HCT116 (cell line): ENCODE data around the gene RIN3. TPM values are rescaled to one million over a fixed set of nuclear protein-coding genes. Genes with fewer than 3 reads are reported as not detected.

Source experiments
- ATAC-seq: fragments of 200-7000 bp; cut with Tn5 transposase; 2 replicates; pipeline ENCODE4 v1.9.1; 2020; ENCODE audit warnings: mild to moderate bottlenecking, moderate library complexity
- BruUV-seq: library from RNA; stranded (reverse); fragments of 400-500 nt; replicated peaks from 2 replicates; lab custom pipeline; 2021; lab: Mats Ljungman, UMichigan
- CTCF ChIA-PET: fragments of 300-600 bp; sonication (Branson Sonifier 250); formaldehyde crosslinking; loops from one replicate; lab custom pipeline; 2021; ENCODE audit warnings: antibody characterized with exemption; lab: Charles Lee
- POLR2A ChIA-PET: fragments of 300-600, 350-600 bp; sonication (Branson Sonifier 250); formaldehyde crosslinking; loops from one replicate; lab custom pipeline; 2021; ENCODE audit warnings: antibody characterized with exemption; lab: Charles Lee
- RAD21 ChIA-PET, 2 experiments: fragments of 300-600 bp; sonication (Branson Sonifier 250); formaldehyde crosslinking; loops; one replicate each; lab custom pipeline; 2023; ENCODE audit warnings: low total read pairs in 2 of 2; ENCODE audit not compliant: uncharacterized antibody in 2 of 2, unreplicated experiment in 2 of 2, low non-redundant PET in 1 of 2; lab: Charles Lee
- DNase-seq: peaks from one replicate; pipeline ENCODE4 v3.0.0-alpha.2; 2010; ENCODE audit warnings: low read depth, low spot score
- H2AFZ ChIP-seq: fragments of 200-600 bp; shearing (Covaris generic), sonication (generic); 2 replicates; pipeline ENCODE4 v1.6.1; 2017; ENCODE audit warnings: low read depth, mixed run types, mixed read lengths, antibody characterized with exemption, low read length; ENCODE audit not compliant: poor library complexity, severe bottlenecking
- H3K27ac ChIP-seq: 2 replicates; pipeline ENCODE4 v1.5.1; 2012; ENCODE audit warnings: low read depth, low read length
- H3K27me3 ChIP-seq: fragments of 200-600 bp; sonication (generic); 2 replicates; pipeline ENCODE4 v1.6.1; 2016; ENCODE audit warnings: mixed run types, low read length, mixed read lengths; ENCODE audit not compliant: insufficient read depth
- H3K36me3 ChIP-seq, 2 experiments: fragments of 200-500 bp in 1 of 2; fragments of 200-600 bp in 1 of 2; sonication (Bioruptor generic) in 1 of 2; sonication (generic) in 1 of 2; 2 replicates each; pipeline versions ENCODE4 v1.5.1 to v1.6.1; 2014 to 2016; ENCODE audit warnings: low read length in 2 of 2, inconsistent platforms in 1 of 2, mixed read lengths in 1 of 2, mixed run types in 1 of 2; ENCODE audit not compliant: insufficient read depth in 2 of 2, control insufficient read depth in 1 of 2
- H3K4me1 ChIP-seq, 2 experiments: fragments of 200-600 bp in 1 of 2; sonication (generic) in 1 of 2; 2 replicates each; pipeline versions ENCODE4 v1.5.1 to v1.6.1; 2012 to 2017; ENCODE audit warnings: low read length in 2 of 2, inconsistent platforms in 1 of 2, mild to moderate bottlenecking in 1 of 2, mixed read lengths in 1 of 2, mixed run types in 1 of 2, moderate library complexity in 1 of 2; ENCODE audit not compliant: insufficient read depth in 2 of 2, control insufficient read depth in 1 of 2
- H3K4me2 ChIP-seq: fragments of 200-600 bp; sonication (generic); 2 replicates; pipeline ENCODE4 v1.6.1; 2017; ENCODE audit warnings: mixed run types, low read length, mixed read lengths
- H3K4me3 ChIP-seq, 2 experiments: fragments of 200-600 bp in 1 of 2; sonication (generic) in 1 of 2; replicated peaks in 1 of 2; 2 replicates each; pipeline ENCODE4 v1.5.1; 2011 to 2016; ENCODE audit warnings: low read length in 2 of 2, control low read depth in 1 of 2, low read depth in 1 of 2, mild to moderate bottlenecking in 1 of 2, mixed read lengths in 1 of 2, mixed run types in 1 of 2
- H3K79me2 ChIP-seq: fragments of 200-600 bp; sonication (generic); 2 replicates; pipeline ENCODE4 v1.6.1; 2017; ENCODE audit warnings: mild to moderate bottlenecking, mixed run types, low read length, moderate library complexity, mixed read lengths; ENCODE audit not compliant: insufficient read depth
- H3K9ac ChIP-seq: fragments of 200-600 bp; sonication (generic); 2 replicates; pipeline ENCODE4 v1.6.1; 2016; ENCODE audit warnings: low read length, mixed read lengths
- H3K9me2 ChIP-seq: fragments of 200-600 bp; sonication (generic), shearing (Covaris generic); 2 replicates; pipeline ENCODE4 v1.6.1; 2017; ENCODE audit warnings: mixed run types, mild to moderate bottlenecking, moderate library complexity; ENCODE audit not compliant: insufficient read depth
- H3K9me3 ChIP-seq, 2 experiments: fragments of 200-500 bp in 1 of 2; fragments of 200-600 bp in 1 of 2; sonication (Bioruptor generic) in 1 of 2; sonication (generic) in 1 of 2; 2 replicates each; pipeline ENCODE4 v1.6.1; 2014 to 2017; ENCODE audit warnings: low read length in 2 of 2, mixed read lengths in 2 of 2, inconsistent platforms in 1 of 2, low read depth in 1 of 2, mild to moderate bottlenecking in 1 of 2, mixed run types in 1 of 2, moderate library complexity in 1 of 2; ENCODE audit not compliant: control insufficient read depth in 1 of 2, insufficient read depth in 1 of 2
- H4K20me1 ChIP-seq: fragments of 200-600 bp; sonication (generic), shearing (Covaris generic); 2 replicates; pipeline ENCODE4 v1.6.1; 2017; ENCODE audit warnings: mixed run types, mild to moderate bottlenecking, moderate library complexity; ENCODE audit not compliant: insufficient read depth
- ATF3 ChIP-seq: IDR thresholded peaks from 2 replicates; pipeline ENCODE4 v1.6.1; 2012
- EZH2 ChIP-seq: fragments of 200-600 bp; sonication (generic); IDR thresholded peaks from 2 replicates; pipeline ENCODE4 v1.6.1; 2017; ENCODE audit warnings: antibody characterized with exemption, mixed run types
- EZH2phosphoT487 ChIP-seq: fragments of 200-600 bp; IDR thresholded peaks from 2 replicates; pipeline ENCODE4 v1.6.1; 2018; ENCODE audit warnings: antibody characterized with exemption, borderline replicate concordance
- FOSL1 ChIP-seq: IDR thresholded peaks from 2 replicates; pipeline ENCODE4 v1.6.1; 2012; ENCODE audit warnings: low read depth
- JUND ChIP-seq: IDR thresholded peaks from 2 replicates; pipeline ENCODE4 v1.6.1; 2012
- YY1 ChIP-seq: IDR thresholded peaks from 2 replicates; pipeline ENCODE4 v1.6.1; 2011; ENCODE audit warnings: low read length, low read depth, moderate library complexity, mild to moderate bottlenecking; ENCODE audit not compliant: insufficient replicate concordance; ENCODE audit errors: extremely low read depth
- ZFX ChIP-seq: fragments of 450-650 bp; IDR thresholded peaks from 2 replicates; pipeline ENCODE4 v1.6.1; 2017
- intact Hi-C: fragments of 100-400 bp; cut with micrococcal nuclease; formaldehyde crosslinking; loops from 2 replicates; pipeline ENCODE4 v1.10.0; 2022
- total RNA-seq: library from RNA; stranded (reverse); gene quantifications from one replicate; pipeline ENCODE4 v1.2.1, GENCODE V29; 2021; ENCODE audit not compliant: unreplicated experiment
- TF ChIP-seq, protein P1 (sequence below): IDR thresholded peaks from 2 replicates; pipeline ENCODE4 v1.6.1; 2012; ENCODE audit warnings: low read depth
- TF ChIP-seq, protein P2 (sequence below): IDR thresholded peaks from 2 replicates; pipeline ENCODE4 v1.6.1; 2011; ENCODE audit warnings: mild to moderate bottlenecking, low read length, moderate library complexity; ENCODE audit not compliant: insufficient replicate concordance; ENCODE audit errors: extremely low read depth

RIN3 gene
- total RNA-seq, 1 experiment from 2014 or later = 22.2 TPM

- Histone ChIP-seq H3K9me2 (no peaks in the 10 kb centered on the region), H4K20me1 (no peaks in the 10 kb centered on the region), H3K79me2 (no peaks in the 10 kb centered on the region), H3K27me3 (no peaks in the 10 kb centered on the region), H3K4me2 (peak overlapping the region; percentile 66), H3K4me3 (no peak overlapping the region), H3K27ac (peak overlapping the region; percentile 33; the same call in 1 of the 2 replicates), H3K4me1 (peaks cover 14 to 25% of the 10 kb centered on the region in 2 experiments), H3K9ac (no peak overlapping the region), H2AFZ (no peak overlapping the region), H3K36me3 (0 out of 4 replicates have a peak, but pooled peaks cover 0 to 2% of the 10 kb centered on the region in 2 experiments), H3K9me3 (no peaks in the 10 kb centered on the region)
- POLR2A ChIA-PET = interaction anchor here (0.7 to 1.3 kb wide), 2 partner anchors 18 to 22 kb away, joined by 3 to 7 read pairs; partner anchors contain the start of gene LGMN
- BruUV-seq = no TSS peak
- CTCF ChIA-PET = interaction anchor here (0.9 to 1.4 kb wide), 5 partner anchors 8 to 58 kb away, joined by 3 to 8 read pairs (median 3); no protein-coding TSS in a partner anchor
- ATAC-seq (peak; percentile 81), DNase-seq (peak; percentile 39)
- RAD21 ChIA-PET = no interaction called here
- TF ChIP-seq ATF3 = no peak
- intact Hi-C loops = no loop called here
Measured at GRCh38 chr14:92726135-92726932, 212.8 kb downstream of the RIN3 start.

- peak overlapping the region; percentile 66 for H3K4me2 ChIP-seq
- no peaks in the 10 kb centered on the region for H3K9me3 ChIP-seq
- no peak for ATAC-seq
- CTCF ChIA-PET = interaction anchor here (1.0 to 1.4 kb wide), 3 partner anchors 9 to 12 kb away, joined by 3 to 8 read pairs (median 4); no protein-coding TSS in a partner anchor
- no peak overlapping the region for H3K9ac ChIP-seq
- H3K79me2 ChIP-seq = no peaks in the 10 kb centered on the region
- intact Hi-C loops = no loop called here
- H2AFZ ChIP-seq = no peak overlapping the region
- no peaks in the 10 kb centered on the region for H3K27me3 ChIP-seq
- 0 out of 4 replicates have a peak, but pooled peaks cover 0 to 2% of the 10 kb centered on the region in 2 experiments for H3K36me3 ChIP-seq
- H4K20me1 ChIP-seq = no peaks in the 10 kb centered on the region
- BruUV-seq = no TSS peak
- no peaks in the 10 kb centered on the region for H3K9me2 ChIP-seq
- RAD21 ChIA-PET = no interaction called here
- peak overlapping the region; percentile 33; the same call in 1 of the 2 replicates for H3K27ac ChIP-seq
- DNase-seq = no peak
- H3K4me3 ChIP-seq = no peak overlapping the region
- no peak for TF ChIP-seq EZH2phosphoT487
- TF ChIP-seq, protein P1, sequence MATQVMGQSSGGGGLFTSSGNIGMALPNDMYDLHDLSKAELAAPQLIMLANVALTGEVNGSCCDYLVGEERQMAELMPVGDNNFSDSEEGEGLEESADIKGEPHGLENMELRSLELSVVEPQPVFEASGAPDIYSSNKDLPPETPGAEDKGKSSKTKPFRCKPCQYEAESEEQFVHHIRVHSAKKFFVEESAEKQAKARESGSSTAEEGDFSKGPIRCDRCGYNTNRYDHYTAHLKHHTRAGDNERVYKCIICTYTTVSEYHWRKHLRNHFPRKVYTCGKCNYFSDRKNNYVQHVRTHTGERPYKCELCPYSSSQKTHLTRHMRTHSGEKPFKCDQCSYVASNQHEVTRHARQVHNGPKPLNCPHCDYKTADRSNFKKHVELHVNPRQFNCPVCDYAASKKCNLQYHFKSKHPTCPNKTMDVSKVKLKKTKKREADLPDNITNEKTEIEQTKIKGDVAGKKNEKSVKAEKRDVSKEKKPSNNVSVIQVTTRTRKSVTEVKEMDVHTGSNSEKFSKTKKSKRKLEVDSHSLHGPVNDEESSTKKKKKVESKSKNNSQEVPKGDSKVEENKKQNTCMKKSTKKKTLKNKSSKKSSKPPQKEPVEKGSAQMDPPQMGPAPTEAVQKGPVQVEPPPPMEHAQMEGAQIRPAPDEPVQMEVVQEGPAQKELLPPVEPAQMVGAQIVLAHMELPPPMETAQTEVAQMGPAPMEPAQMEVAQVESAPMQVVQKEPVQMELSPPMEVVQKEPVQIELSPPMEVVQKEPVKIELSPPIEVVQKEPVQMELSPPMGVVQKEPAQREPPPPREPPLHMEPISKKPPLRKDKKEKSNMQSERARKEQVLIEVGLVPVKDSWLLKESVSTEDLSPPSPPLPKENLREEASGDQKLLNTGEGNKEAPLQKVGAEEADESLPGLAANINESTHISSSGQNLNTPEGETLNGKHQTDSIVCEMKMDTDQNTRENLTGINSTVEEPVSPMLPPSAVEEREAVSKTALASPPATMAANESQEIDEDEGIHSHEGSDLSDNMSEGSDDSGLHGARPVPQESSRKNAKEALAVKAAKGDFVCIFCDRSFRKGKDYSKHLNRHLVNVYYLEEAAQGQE = no peak
- TF ChIP-seq YY1 = no peak
- TF ChIP-seq ZFX = no peak
- no peak for TF ChIP-seq JUND
- no peak for TF ChIP-seq FOSL1
- no peak for TF ChIP-seq EZH2
- TF ChIP-seq, protein P2, sequence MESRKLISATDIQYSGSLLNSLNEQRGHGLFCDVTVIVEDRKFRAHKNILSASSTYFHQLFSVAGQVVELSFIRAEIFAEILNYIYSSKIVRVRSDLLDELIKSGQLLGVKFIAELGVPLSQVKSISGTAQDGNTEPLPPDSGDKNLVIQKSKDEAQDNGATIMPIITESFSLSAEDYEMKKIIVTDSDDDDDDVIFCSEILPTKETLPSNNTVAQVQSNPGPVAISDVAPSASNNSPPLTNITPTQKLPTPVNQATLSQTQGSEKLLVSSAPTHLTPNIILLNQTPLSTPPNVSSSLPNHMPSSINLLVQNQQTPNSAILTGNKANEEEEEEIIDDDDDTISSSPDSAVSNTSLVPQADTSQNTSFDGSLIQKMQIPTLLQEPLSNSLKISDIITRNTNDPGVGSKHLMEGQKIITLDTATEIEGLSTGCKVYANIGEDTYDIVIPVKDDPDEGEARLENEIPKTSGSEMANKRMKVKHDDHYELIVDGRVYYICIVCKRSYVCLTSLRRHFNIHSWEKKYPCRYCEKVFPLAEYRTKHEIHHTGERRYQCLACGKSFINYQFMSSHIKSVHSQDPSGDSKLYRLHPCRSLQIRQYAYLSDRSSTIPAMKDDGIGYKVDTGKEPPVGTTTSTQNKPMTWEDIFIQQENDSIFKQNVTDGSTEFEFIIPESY = no peak
- H3K4me1 ChIP-seq = peaks cover 14 to 25% of the 10 kb centered on the region in 2 experiments
- POLR2A ChIA-PET = interaction anchor here (0.7 kb wide), 1 partner anchor 19 kb away, joined by 3 read pairs; no protein-coding TSS in a partner anchor
Measured at GRCh38 chr14:92726933-92727262, 213.3 kb downstream of the RIN3 start.
